Liver (tissue), 9 donors: ENCODE results near the gene SCAF11. TPM values are rescaled to one million over a fixed set of nuclear protein-coding genes. Genes with fewer than 3 reads are reported as not detected.

Source experiments
- DNase-seq: peaks from one replicate; pipeline ENCODE4 v3.0.0-alpha.2; 2017; ENCODE audit warnings: low spot score
- H3K27ac ChIP-seq, 2 donors: one replicate each; pipeline ENCODE4 v1.7.0; 2013; ENCODE audit warnings: inconsistent platforms in 2 of 2, low read length in 2 of 2, control low read depth in 1 of 2, low read depth in 1 of 2, mild to moderate bottlenecking in 1 of 2
- H3K27me3 ChIP-seq, 4 donors: one replicate each; pipeline versions ENCODE4 v1.6.1 to v1.7.0; 2013; ENCODE audit warnings: low read length in 3 of 4, inconsistent platforms in 1 of 4, mild to moderate bottlenecking in 1 of 4, moderate library complexity in 1 of 4; ENCODE audit not compliant: control insufficient read depth in 4 of 4, insufficient read depth in 4 of 4
- H3K36me3 ChIP-seq, 4 donors: one replicate each; pipeline versions ENCODE4 v1.6.1 to v1.7.0; 2013; ENCODE audit warnings: low read length in 3 of 4, mild to moderate bottlenecking in 3 of 4, low read depth in 1 of 4, moderate library complexity in 1 of 4; ENCODE audit not compliant: control insufficient read depth in 4 of 4, insufficient read depth in 3 of 4
- H3K4me1 ChIP-seq, 4 donors: one replicate each; pipeline versions ENCODE4 v1.6.1 to v1.7.0; 2013; ENCODE audit warnings: low read length in 3 of 4, mild to moderate bottlenecking in 3 of 4, moderate library complexity in 1 of 4; ENCODE audit not compliant: control insufficient read depth in 4 of 4, insufficient read depth in 4 of 4
- H3K4me3 ChIP-seq, 3 donors: one replicate each; pipeline versions ENCODE4 v1.6.1 to v1.7.0; 2013; ENCODE audit warnings: low read length in 3 of 3, control low read depth in 1 of 3, low read depth in 1 of 3, mild to moderate bottlenecking in 1 of 3
- H3K9ac ChIP-seq, 2 donors: one replicate each; pipeline ENCODE4 v1.7.0; 2013; ENCODE audit warnings: low read length in 2 of 2, mild to moderate bottlenecking in 2 of 2, moderate library complexity in 2 of 2, control low read depth in 1 of 2, low read depth in 1 of 2
- H3K9me3 ChIP-seq, 4 donors: one replicate each; pipeline versions ENCODE4 v1.6.1 to v1.7.0; 2013; ENCODE audit warnings: low read length in 3 of 4; ENCODE audit not compliant: control insufficient read depth in 4 of 4
- ATF3 ChIP-seq: IDR thresholded peaks from 2 replicates; pipeline ENCODE4 v1.6.1; 2016; ENCODE audit warnings: antibody characterized with exemption
- CTCF ChIP-seq: fragments of 150-350 bp; IDR thresholded peaks from 2 replicates; pipeline ENCODE4 v1.5.1; 2017; ENCODE audit warnings: improper control_type of control experiment, low read depth, low read length; ENCODE audit not compliant: missing input control
- EGR1 ChIP-seq, 2 donors: IDR thresholded peaks; 2 replicates each; pipeline ENCODE4 v1.6.1; 2016 to 2018; ENCODE audit warnings: antibody characterized with exemption in 2 of 2, low read depth in 2 of 2
- FOXA1 ChIP-seq: IDR thresholded peaks from 2 replicates; pipeline ENCODE4 v1.6.1; 2016; ENCODE audit warnings: antibody characterized with exemption
- FOXA2 ChIP-seq: IDR thresholded peaks from 2 replicates; pipeline ENCODE4 v1.6.1; 2016; ENCODE audit warnings: antibody characterized with exemption
- GABPA ChIP-seq, 2 donors: IDR thresholded peaks in 1 of 2; conservative IDR thresholded peaks in 1 of 2; 2 replicates each; pipeline ENCODE4 v1.6.1; 2016; ENCODE audit warnings: antibody characterized with exemption in 2 of 2, mild to moderate bottlenecking in 1 of 2, moderate library complexity in 1 of 2
- HNF4A ChIP-seq, 2 donors: conservative IDR thresholded peaks; 2 replicates each; pipeline ENCODE4 v1.6.1; 2016; ENCODE audit warnings: antibody characterized with exemption in 2 of 2, mild to moderate bottlenecking in 2 of 2
- HNF4G ChIP-seq: IDR thresholded peaks from 2 replicates; pipeline ENCODE4 v1.6.1; 2016; ENCODE audit warnings: antibody characterized with exemption
- JUND ChIP-seq, 2 donors: IDR thresholded peaks; 2 replicates each; pipeline ENCODE4 v1.6.1; 2016; ENCODE audit warnings: antibody characterized with exemption in 2 of 2
- MAX ChIP-seq: IDR thresholded peaks from 2 replicates; pipeline ENCODE4 v1.6.1; 2016; ENCODE audit warnings: antibody characterized with exemption
- NR2F2 ChIP-seq: IDR thresholded peaks from 2 replicates; pipeline ENCODE4 v1.6.1; 2016; ENCODE audit warnings: antibody characterized with exemption
- RAD21 ChIP-seq, 2 donors: IDR thresholded peaks; 2 replicates each; pipeline ENCODE4 v1.6.1; 2016; ENCODE audit warnings: antibody characterized with exemption in 2 of 2, mild to moderate bottlenecking in 2 of 2
- REST ChIP-seq: IDR thresholded peaks from 2 replicates; pipeline ENCODE4 v1.6.1; 2016; ENCODE audit warnings: antibody characterized with exemption, mild to moderate bottlenecking
- RXRA ChIP-seq, 2 donors: IDR thresholded peaks; 2 replicates each; pipeline ENCODE4 v1.6.1; 2017 to 2018; ENCODE audit warnings: antibody characterized with exemption in 2 of 2, mild to moderate bottlenecking in 1 of 2
- SP1 ChIP-seq: IDR thresholded peaks from 2 replicates; pipeline ENCODE4 v1.6.1; 2018; ENCODE audit warnings: antibody characterized with exemption, mild to moderate bottlenecking
- TAF1 ChIP-seq: conservative IDR thresholded peaks from 2 replicates; pipeline ENCODE4 v1.6.1; 2016; ENCODE audit warnings: antibody characterized with exemption, mild to moderate bottlenecking
- YY1 ChIP-seq: IDR thresholded peaks from 2 replicates; pipeline ENCODE4 v1.6.1; 2016; ENCODE audit warnings: antibody characterized with exemption, mild to moderate bottlenecking
- ZBTB33 ChIP-seq: IDR thresholded peaks from 2 replicates; pipeline ENCODE4 v1.6.1; 2016; ENCODE audit warnings: antibody characterized with exemption
- WGBS: extraction: QIAGEN DNeasy Blood & Tissue Kit; methylation state at CpG from one replicate; pipeline ENCODE4 v1.1.7; 2013; 5-methylcytosine and 5-hydroxymethylcytosine counted together
- polyA plus RNA-seq, 2 donors: library from polyadenylated mRNA; stranded (reverse) in 1 of 2; unstranded in 1 of 2; fragments of 200-250 nt in 1 of 2; fragments of >200 nt in 1 of 2; fragmentation: Nextera tagmentation in 1 of 2; extraction: Ambion mirVana in 1 of 2; gene quantifications; one replicate each; pipeline versions ENCODE4 v1.2.1 to v1.2.3, GENCODE V29; 2013 to 2015
- total RNA-seq, 2 donors: library from RNA; depleted of rRNA; stranded (reverse); fragments of >200 nt; gene quantifications; one replicate each; pipeline ENCODE4 v1.2.3, GENCODE V29; 2014
- donor health status: healthy.
- donor health status: healthy.
- donor health status: healthy.
- donor health status: healthy.
- donor health status: healthy.

The SCAF11 gene
- total and polyA plus RNA-seq, 4 donors = 15.6 to 80.0 (median 43.9) TPM

- Histone ChIP-seq H3K4me1 (peaks cover 11 to 46% (median 24%) of the 10 kb centered on the region in 4 donors), H3K27me3 (no peaks in the 10 kb centered on the region), H3K9me3 (no peaks in the 10 kb centered on the region), H3K9ac (no peak overlapping the region), H3K27ac (no peak overlapping the region), H3K4me3 (no peak overlapping the region), H3K36me3 (no peaks in the 10 kb centered on the region)
- TF ChIP-seq NR2F2 = no peak
- TF ChIP-seq JUND (IDR thresholded peaks at IDR 0.05) = no peak
- TF ChIP-seq RXRA (IDR thresholded peaks at IDR 0.05) = no peak
- no peak for TF ChIP-seq TAF1
- TF ChIP-seq EGR1 (IDR thresholded peaks at IDR 0.05; ENCODE audit: low read depth in 2 of 2) = no peak
- no peak for TF ChIP-seq MAX
- no peak for TF ChIP-seq FOXA2
- no peak for TF ChIP-seq SP1
- no peak for TF ChIP-seq CTCF
- TF ChIP-seq FOXA1 = no peak
- TF ChIP-seq ATF3 = no peak
- TF ChIP-seq HNF4A (conservative IDR thresholded peaks at IDR 0.05) = no peak
- TF ChIP-seq HNF4G = no peak
- TF ChIP-seq YY1 = no peak
- no peak for TF ChIP-seq GABPA (IDR thresholded peaks at IDR 0.05 in 1 of 2, conservative IDR thresholded peaks at IDR 0.05 in 1 of 2)
- no peak for TF ChIP-seq REST
- no peak for TF ChIP-seq ZBTB33
- no peak for TF ChIP-seq RAD21 (IDR thresholded peaks at IDR 0.05)
- WGBS = 50% methylated on average over 7 of the region's 7 CpGs
- DNase-seq = no peak
Observed at GRCh38 chr12:45981075-45981837, 9.1 kb downstream of the SCAF11 start.
